H9 (cell line): ENCODE data around the gene NPAS3. TPM values are rescaled to one million over a fixed set of nuclear protein-coding genes. Genes with fewer than 3 reads are reported as not detected.

Experiments
- DNase-seq: peaks from one replicate; pipeline ENCODE4 v3.0.0-alpha.2; 2017
- H2AFZ ChIP-seq: one replicate; pipeline ENCODE4 v1.6.1; 2013; ENCODE audit warnings: mild to moderate bottlenecking, low read length, control low read depth, moderate library complexity
- H2AK5ac ChIP-seq: 2 replicates; pipeline ENCODE4 v1.6.1; 2013; ENCODE audit warnings: low read length, control low read depth, mixed read lengths; ENCODE audit not compliant: insufficient read length
- H2BK120ac ChIP-seq: one replicate; pipeline ENCODE4 v1.6.1; 2013; ENCODE audit warnings: low read depth, mild to moderate bottlenecking, low read length, control low read depth, inconsistent platforms; ENCODE audit not compliant: poor library complexity, severe bottlenecking
- H2BK12ac ChIP-seq: 2 replicates; pipeline ENCODE4 v1.6.1; 2013; ENCODE audit warnings: low read length, control low read depth, mixed read lengths, low read depth; ENCODE audit not compliant: insufficient read length
- H2BK15ac ChIP-seq: 2 replicates; pipeline ENCODE4 v1.6.1; 2013; ENCODE audit warnings: low read depth, low read length, control low read depth
- H2BK20ac ChIP-seq: one replicate; pipeline ENCODE4 v1.6.1; 2013; ENCODE audit warnings: low read depth, mild to moderate bottlenecking, low read length, control low read depth, inconsistent platforms; ENCODE audit not compliant: poor library complexity, severe bottlenecking
- H2BK5ac ChIP-seq: 2 replicates; pipeline ENCODE4 v1.6.1; 2013; ENCODE audit warnings: low read length, control low read depth, mixed read lengths; ENCODE audit not compliant: insufficient read length
- H3K14ac ChIP-seq: 2 replicates; pipeline ENCODE4 v1.6.1; 2013; ENCODE audit warnings: low read length, control low read depth; ENCODE audit not compliant: insufficient read depth
- H3K18ac ChIP-seq: 2 replicates; pipeline ENCODE4 v1.6.1; 2013; ENCODE audit warnings: low read depth, mild to moderate bottlenecking, mixed read lengths, low read length, control low read depth; ENCODE audit not compliant: insufficient read length
- H3K23ac ChIP-seq: 2 replicates; pipeline ENCODE4 v1.6.1; 2013; ENCODE audit warnings: low read length, control low read depth, mixed read lengths, low read depth; ENCODE audit not compliant: insufficient read length
- H3K23me2 ChIP-seq: 2 replicates; pipeline ENCODE4 v1.6.1; 2013; ENCODE audit warnings: low read depth, mild to moderate bottlenecking, mixed read lengths, low read length, control low read depth; ENCODE audit not compliant: insufficient read length, poor library complexity, severe bottlenecking
- H3K27ac ChIP-seq: 2 replicates; pipeline ENCODE4 v1.5.1; 2013; ENCODE audit warnings: low read length, control low read depth, mixed read lengths, low read depth; ENCODE audit not compliant: insufficient read length
- H3K27me3 ChIP-seq: 2 replicates; pipeline ENCODE4 v1.6.1; 2013; ENCODE audit warnings: low read length, control low read depth, inconsistent platforms; ENCODE audit not compliant: insufficient read depth
- H3K4ac ChIP-seq: 2 replicates; pipeline ENCODE4 v1.6.1; 2013; ENCODE audit warnings: low read depth, mild to moderate bottlenecking, control low read depth, inconsistent platforms, low read length, moderate library complexity
- H3K4me1 ChIP-seq: 2 replicates; pipeline ENCODE4 v1.6.1; 2013; ENCODE audit warnings: low read length, control low read depth, inconsistent platforms; ENCODE audit not compliant: insufficient read depth
- H3K4me2 ChIP-seq: 2 replicates; pipeline ENCODE4 v1.6.1; 2013; ENCODE audit warnings: low read length, control low read depth, mixed read lengths; ENCODE audit not compliant: insufficient read length, insufficient read depth
- H3K56ac ChIP-seq: 2 replicates; pipeline ENCODE4 v1.6.1; 2013; ENCODE audit warnings: low read depth, mild to moderate bottlenecking, mixed read lengths, low read length, control low read depth; ENCODE audit not compliant: insufficient read length
- H3K79me1 ChIP-seq: 2 replicates; pipeline ENCODE4 v1.6.1; 2013; ENCODE audit warnings: low read depth, mild to moderate bottlenecking, moderate library complexity, low read length, control low read depth, inconsistent platforms; ENCODE audit not compliant: insufficient read depth, poor library complexity, severe bottlenecking
- H3K79me2 ChIP-seq: 2 replicates; pipeline ENCODE4 v1.6.1; 2013; ENCODE audit warnings: low read length, control low read depth, inconsistent platforms; ENCODE audit not compliant: insufficient read depth
- H3K9ac ChIP-seq: 2 replicates; pipeline ENCODE4 v1.6.1; 2013; ENCODE audit warnings: low read length, control low read depth, mixed read lengths; ENCODE audit not compliant: insufficient read length; ENCODE audit errors: extremely low read depth
- H3K9me3 ChIP-seq: one replicate; pipeline ENCODE4 v1.6.1; 2013; ENCODE audit warnings: low read depth, low read length, inconsistent platforms; ENCODE audit not compliant: control insufficient read depth
- H3T11ph ChIP-seq: one replicate; pipeline ENCODE4 v1.6.1; 2013; ENCODE audit warnings: mild to moderate bottlenecking, low read length, control low read depth, inconsistent platforms
- H4K20me1 ChIP-seq: one replicate; pipeline ENCODE4 v1.6.1; 2013; ENCODE audit not compliant: control insufficient read depth, insufficient read length, insufficient read depth
- H4K5ac ChIP-seq: 2 replicates; pipeline ENCODE4 v1.6.1; 2013; ENCODE audit warnings: low read depth, mild to moderate bottlenecking, mixed read lengths, low read length, control low read depth; ENCODE audit not compliant: insufficient read length
- H4K8ac ChIP-seq: replicated peaks from 2 replicates; pipeline ENCODE4 v1.6.1; 2013; ENCODE audit warnings: low read length, control low read depth, mixed read lengths, low read depth; ENCODE audit not compliant: insufficient read length
- H4K91ac ChIP-seq: 2 replicates; pipeline ENCODE4 v1.6.1; 2013; ENCODE audit warnings: low read depth, mild to moderate bottlenecking, moderate library complexity, mixed read lengths, low read length, control low read depth; ENCODE audit not compliant: insufficient read length
- H3K27ac Mint-ChIP-seq, 3 experiments: 2 replicates in 2 of 3; 3 replicates in 1 of 3; pipeline ENCODE4 v1.8.0; 2020 to 2021; ENCODE audit warnings: mixed read lengths in 3 of 3, mild to moderate bottlenecking in 1 of 3, moderate library complexity in 1 of 3
- H3K27me3 Mint-ChIP-seq: 2 replicates; pipeline ENCODE4 v1.8.0; 2021; ENCODE audit warnings: low read depth, mild to moderate bottlenecking, moderate library complexity, mixed read lengths
- H3K36me3 Mint-ChIP-seq, 3 experiments: 2 replicates in 2 of 3; 3 replicates in 1 of 3; pipeline ENCODE4 v1.8.0; 2020 to 2021; ENCODE audit warnings: low read depth in 3 of 3, mixed read lengths in 3 of 3; ENCODE audit not compliant: insufficient read depth in 1 of 3
- H3K4me1 Mint-ChIP-seq, 2 experiments: 2 replicates each; pipeline ENCODE4 v1.8.0; 2020; ENCODE audit warnings: mixed read lengths in 2 of 2
- H3K4me3 Mint-ChIP-seq, 2 experiments: 2 replicates in 1 of 2; 3 replicates in 1 of 2; pipeline ENCODE4 v1.8.0; 2020 to 2021; ENCODE audit warnings: mild to moderate bottlenecking in 2 of 2, mixed read lengths in 2 of 2, moderate library complexity in 1 of 2
- H3K9me3 Mint-ChIP-seq, 2 experiments: 2 replicates in 1 of 2; 3 replicates in 1 of 2; pipeline ENCODE4 v1.8.0; 2020; ENCODE audit warnings: mild to moderate bottlenecking in 2 of 2, mixed read lengths in 2 of 2, moderate library complexity in 1 of 2
- CTCF ChIP-seq: fragments of 200-600 bp; sonication (generic); conservative IDR thresholded peaks from 3 replicates; pipeline ENCODE4 v1.8.0; 2021; ENCODE audit warnings: antibody characterized with exemption, mild to moderate bottlenecking
- WGBS: extraction: QIAGEN DNeasy Blood & Tissue Kit; methylation state at CpG from one replicate; pipeline ENCODE4 v1.1.7; 2013; ENCODE audit warnings: missing lambda C conversion rate, low lambda C conversion rate, mixed read lengths; ENCODE audit not compliant: insufficient read length; ENCODE audit errors: extremely low coverage; 5-methylcytosine and 5-hydroxymethylcytosine counted together
- total RNA-seq: library from RNA; stranded (reverse); gene quantifications from 2 replicates; pipeline ENCODE4 v1.2.1, GENCODE V29; 2021

Gene NPAS3
- total RNA-seq, 1 experiment from 2014 or later: 0.17 TPM

- Histone ChIP-seq H4K5ac (no peak overlapping the region), H3K14ac (no peak overlapping the region), H3K79me2 (no peaks in the 10 kb centered on the region), H3K4me2 (no peak overlapping the region), H3T11ph (no peak overlapping the region), H2BK120ac (no peak overlapping the region), H3K27me3 (no peaks in the 10 kb centered on the region), H3K9ac (no peak overlapping the region), H3K79me1 (no peaks in the 10 kb centered on the region), H3K56ac (no peak overlapping the region), H2BK15ac (no peak overlapping the region), H4K8ac (no peak overlapping the region), H2AFZ (no peak overlapping the region), H3K4me1 (no peaks in the 10 kb centered on the region), H2BK5ac (no peak overlapping the region), H3K27ac (no peak overlapping the region), H3K4ac (no peak overlapping the region), H3K9me3 (no peaks in the 10 kb centered on the region), H3K23ac (no peak overlapping the region), H2BK20ac (no peak overlapping the region), H2AK5ac (no peak overlapping the region), H2BK12ac (no peak overlapping the region), H4K91ac (no peak overlapping the region), H4K20me1 (no peaks in the 10 kb centered on the region), H3K23me2 (no peaks in the 10 kb centered on the region), H3K18ac (no peak overlapping the region)
- no peak for DNase-seq
- H3K27me3 Mint-ChIP-seq: no peaks in the 10 kb centered on the region
- no peak for TF ChIP-seq CTCF
- no peaks in the 10 kb centered on the region for H3K36me3 Mint-ChIP-seq
- no peak overlapping the region for H3K4me3 Mint-ChIP-seq
- no peaks in the 10 kb centered on the region for H3K9me3 Mint-ChIP-seq
- no peaks in the 10 kb centered on the region for H3K4me1 Mint-ChIP-seq
- H3K27ac Mint-ChIP-seq: no peak overlapping the region
- WGBS: no CpG with 5 or more reads among the region's 2 CpGs
Observed at GRCh38 chr14:33103966-33104365, 165.3 kb downstream of the NPAS3 start.
